WTC11 (cell line): ENCODE measurements around the gene RIOK1. TPM values are rescaled to one million over a fixed set of nuclear protein-coding genes. Genes with fewer than 3 reads are reported as not detected.
A peak's percentile ranks its signal among the peaks of the same experiment; 100 is the strongest.

ENCODE experiments used
- ATAC-seq: fragments of 200-7000 bp; cut with Tn5 transposase; 2 replicates; pipeline ENCODE4 v1.10.0; 2021; ENCODE audit warnings: mild to moderate bottlenecking, moderate library complexity
- CTCF ChIA-PET: fragments of 300-600 bp; sonication (Branson Sonifier 250); formaldehyde crosslinking; loops from one replicate; lab custom pipeline; 2021; ENCODE audit warnings: antibody characterized with exemption; lab: Charles Lee
- POLR2A ChIA-PET: fragments of 350-600 bp; sonication (Branson Sonifier 250); formaldehyde crosslinking; loops from one replicate; lab custom pipeline; 2021; ENCODE audit warnings: antibody characterized with exemption; lab: Charles Lee
- DNase-seq: peaks from one replicate; pipeline ENCODE4 v3.0.0; 2021; ENCODE audit warnings: low spot score
- H3K27ac Mint-ChIP-seq: 2 replicates; pipeline ENCODE4 v1.8.0; 2021; ENCODE audit warnings: mixed read lengths
- H3K27me3 Mint-ChIP-seq: 2 replicates; pipeline ENCODE4 v1.8.0; 2021; ENCODE audit warnings: low read depth, mild to moderate bottlenecking, moderate library complexity, mixed read lengths
- H3K36me3 Mint-ChIP-seq: 2 replicates; pipeline ENCODE4 v1.8.0; 2021; ENCODE audit warnings: mixed read lengths
- H3K4me1 Mint-ChIP-seq: 2 replicates; pipeline ENCODE4 v1.8.0; 2022; ENCODE audit warnings: mixed read lengths
- H3K4me3 Mint-ChIP-seq: 2 replicates; pipeline ENCODE4 v1.8.0; 2021; ENCODE audit warnings: mild to moderate bottlenecking, moderate library complexity, mixed read lengths
- H3K9me3 Mint-ChIP-seq: 2 replicates; pipeline ENCODE4 v1.8.0; 2021; ENCODE audit warnings: mixed read lengths
- FOXJ3 ChIP-seq: sonication (generic); formaldehyde crosslinking; IDR thresholded peaks from 2 replicates; pipeline ENCODE4 v1.9.0; 2021; ENCODE audit warnings: missing genetic modification reagents, mild to moderate bottlenecking, borderline replicate concordance
- FOXP1 ChIP-seq: sonication (generic); formaldehyde crosslinking; IDR thresholded peaks from 2 replicates; pipeline ENCODE4 v1.8.0; 2022; ENCODE audit warnings: missing genetic modification reagents, mild to moderate bottlenecking, moderate library complexity, borderline replicate concordance
- JUN ChIP-seq: sonication (generic); formaldehyde crosslinking; IDR thresholded peaks from 2 replicates; pipeline ENCODE4 v1.8.0; 2023; ENCODE audit warnings: mild to moderate bottlenecking, missing genetic modification reagents
- SMAD4 ChIP-seq: sonication (generic); formaldehyde crosslinking; IDR thresholded peaks from 2 replicates; pipeline ENCODE4 v1.8.0; 2022; ENCODE audit warnings: mild to moderate bottlenecking, missing genetic modification reagents
- ZBTB21 ChIP-seq: sonication (generic); formaldehyde crosslinking; IDR thresholded peaks from 2 replicates; pipeline ENCODE4 v1.8.1; 2023; ENCODE audit warnings: mild to moderate bottlenecking, missing genetic modification reagents, borderline replicate concordance
- total RNA-seq: library from RNA; stranded (reverse); gene quantifications from 3 replicates; pipeline ENCODE4 v1.2.3, GENCODE V29; 2021
- TF ChIP-seq, protein P1 (sequence below): sonication (generic); formaldehyde crosslinking; conservative IDR thresholded peaks from 2 replicates; pipeline ENCODE4 v1.8.1; 2023; ENCODE audit warnings: mild to moderate bottlenecking, low read depth, missing genetic modification reagents, moderate library complexity
- TF ChIP-seq, protein P2 (sequence below): fragments of 250-450 bp; sonication (Bioruptor Pico); IDR thresholded peaks from 2 replicates; pipeline ENCODE4 v1.9.0; 2021; ENCODE audit warnings: mild to moderate bottlenecking
- TF ChIP-seq, protein P3 (sequence below): sonication (generic); formaldehyde crosslinking; IDR thresholded peaks from 2 replicates; pipeline ENCODE4 v1.8.1; 2023; ENCODE audit warnings: mild to moderate bottlenecking, moderate library complexity, missing genetic modification reagents
- TF ChIP-seq, protein P4 (sequence below): fragments of 250-450 bp; sonication (Bioruptor Pico); conservative IDR thresholded peaks from 2 replicates; pipeline ENCODE4 v1.9.0; 2021; ENCODE audit warnings: mild to moderate bottlenecking
- TF ChIP-seq, protein P5 (sequence below): sonication (generic); formaldehyde crosslinking; IDR thresholded peaks from 2 replicates; pipeline ENCODE4 v1.8.1; 2022; ENCODE audit warnings: mild to moderate bottlenecking, moderate library complexity, missing genetic modification reagents
- TF ChIP-seq, protein P6 (sequence below): sonication (generic); formaldehyde crosslinking; conservative IDR thresholded peaks from 2 replicates; pipeline ENCODE4 v1.8.1; 2022; ENCODE audit warnings: mild to moderate bottlenecking, missing genetic modification reagents
- TF ChIP-seq, protein P7 (sequence below): sonication (generic); formaldehyde crosslinking; IDR thresholded peaks from 2 replicates; pipeline ENCODE4 v1.8.1; 2023; ENCODE audit warnings: mild to moderate bottlenecking, missing genetic modification reagents
- TF ChIP-seq, protein P8 (sequence below): sonication (generic); formaldehyde crosslinking; IDR thresholded peaks from 2 replicates; pipeline ENCODE4 v1.8.0; 2023; ENCODE audit warnings: mild to moderate bottlenecking, missing genetic modification reagents

The RIOK1 gene
- total RNA-seq, 1 experiment from 2014 or later, result 25.6 TPM

DNA sequence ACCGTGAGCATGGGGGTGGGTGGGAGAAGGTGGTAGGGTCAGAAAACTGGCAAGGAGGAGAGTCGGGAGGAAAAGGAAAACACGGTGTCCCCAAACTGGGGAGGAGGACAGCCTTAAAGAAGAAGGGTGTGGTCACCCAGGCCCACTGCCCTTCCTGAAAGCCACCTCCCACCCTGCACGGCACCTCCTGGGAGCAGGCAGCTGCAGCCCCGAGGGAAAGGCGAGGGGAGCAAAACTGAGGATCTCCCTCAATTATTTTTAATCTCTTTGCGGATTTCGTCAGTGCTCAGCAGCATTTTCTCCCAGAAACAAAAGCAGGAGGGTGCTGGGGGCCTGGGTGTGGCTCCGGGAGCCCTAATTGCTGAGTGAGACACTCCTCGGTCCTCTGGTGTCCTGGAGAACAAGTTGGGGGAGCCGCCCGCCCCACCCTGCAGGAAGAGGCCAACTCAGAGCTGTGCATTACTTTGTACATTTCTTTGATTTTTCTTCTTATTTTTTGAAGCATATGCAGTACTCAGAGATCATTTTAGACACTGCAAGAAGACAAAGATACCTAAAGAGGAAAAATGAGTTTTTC, 56.4 kb downstream of the RIOK1 start:
- peaks cover 12% of the 10 kb centered on the region for H3K9me3 Mint-ChIP-seq
- ChIA-PET POLR2A (no interaction called here), CTCF (no interaction called here)

DNA sequence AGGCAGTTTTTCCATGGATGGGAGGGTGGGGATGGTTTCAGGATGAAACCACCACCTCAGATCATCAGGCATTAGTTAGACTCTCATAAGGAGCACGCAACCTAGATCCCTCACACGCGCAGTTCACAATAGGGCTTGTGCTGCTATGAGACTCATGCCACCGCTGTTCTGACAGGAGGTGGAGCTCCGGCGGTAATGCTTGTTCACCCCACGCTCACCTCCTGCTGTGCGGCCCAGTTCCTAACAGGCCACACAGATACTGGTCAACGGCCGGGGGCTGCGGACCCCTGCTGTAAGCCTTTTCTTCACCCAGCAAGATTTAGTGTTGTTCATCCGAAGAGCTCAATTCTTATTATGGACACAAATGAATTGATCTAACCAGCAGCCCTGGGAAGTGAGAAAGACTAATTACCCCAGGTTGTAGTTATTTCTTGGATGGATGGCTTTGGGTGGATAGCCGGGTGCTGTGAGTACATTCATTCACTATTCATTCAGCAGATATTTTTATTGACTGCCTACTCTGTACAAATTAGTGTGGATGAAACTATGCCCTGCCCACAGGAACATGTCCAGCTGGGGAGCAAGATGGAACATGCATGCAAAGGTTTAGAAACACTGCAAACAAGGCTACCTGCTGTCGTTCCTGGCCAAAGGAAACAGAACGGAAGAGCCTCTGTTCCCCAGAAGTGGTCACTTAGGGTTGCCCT, 57.2 kb downstream of the RIOK1 start:
- DNase-seq (no peak), ATAC-seq (peak; percentile 26; the same call in 1 of the 2 replicates)
- POLR2A ChIA-PET, result no interaction called here
- Mint-ChIP-seq H3K9me3 (peaks cover 10% of the 10 kb centered on the region), H3K27me3 (no peaks in the 10 kb centered on the region; the same call in none of the 2 replicates), H3K36me3 (0 out of 2 replicates have a peak, but pooled peaks cover 3% of the 10 kb centered on the region), H3K4me1 (peaks cover 14% of the 10 kb centered on the region; the same call in 1 of the 2 replicates), H3K27ac (no peak overlapping the region), H3K4me3 (no peak overlapping the region)
- CTCF ChIA-PET, result interaction anchor here (0.6 kb wide), 1 partner anchor 28 kb away, joined by 3 read pairs; no protein-coding TSS in a partner anchor
- TF ChIP-seq SMAD4, result no peak
- TF ChIP-seq, protein P1, sequence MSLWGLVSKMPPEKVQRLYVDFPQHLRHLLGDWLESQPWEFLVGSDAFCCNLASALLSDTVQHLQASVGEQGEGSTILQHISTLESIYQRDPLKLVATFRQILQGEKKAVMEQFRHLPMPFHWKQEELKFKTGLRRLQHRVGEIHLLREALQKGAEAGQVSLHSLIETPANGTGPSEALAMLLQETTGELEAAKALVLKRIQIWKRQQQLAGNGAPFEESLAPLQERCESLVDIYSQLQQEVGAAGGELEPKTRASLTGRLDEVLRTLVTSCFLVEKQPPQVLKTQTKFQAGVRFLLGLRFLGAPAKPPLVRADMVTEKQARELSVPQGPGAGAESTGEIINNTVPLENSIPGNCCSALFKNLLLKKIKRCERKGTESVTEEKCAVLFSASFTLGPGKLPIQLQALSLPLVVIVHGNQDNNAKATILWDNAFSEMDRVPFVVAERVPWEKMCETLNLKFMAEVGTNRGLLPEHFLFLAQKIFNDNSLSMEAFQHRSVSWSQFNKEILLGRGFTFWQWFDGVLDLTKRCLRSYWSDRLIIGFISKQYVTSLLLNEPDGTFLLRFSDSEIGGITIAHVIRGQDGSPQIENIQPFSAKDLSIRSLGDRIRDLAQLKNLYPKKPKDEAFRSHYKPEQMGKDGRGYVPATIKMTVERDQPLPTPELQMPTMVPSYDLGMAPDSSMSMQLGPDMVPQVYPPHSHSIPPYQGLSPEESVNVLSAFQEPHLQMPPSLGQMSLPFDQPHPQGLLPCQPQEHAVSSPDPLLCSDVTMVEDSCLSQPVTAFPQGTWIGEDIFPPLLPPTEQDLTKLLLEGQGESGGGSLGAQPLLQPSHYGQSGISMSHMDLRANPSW (CRISPR knock-in tag), result no peak
- TF ChIP-seq FOXP1 (CRISPR knock-in tag), result no peak
- TF ChIP-seq ZBTB21 (CRISPR knock-in tag), result no peak
- TF ChIP-seq, protein P2, sequence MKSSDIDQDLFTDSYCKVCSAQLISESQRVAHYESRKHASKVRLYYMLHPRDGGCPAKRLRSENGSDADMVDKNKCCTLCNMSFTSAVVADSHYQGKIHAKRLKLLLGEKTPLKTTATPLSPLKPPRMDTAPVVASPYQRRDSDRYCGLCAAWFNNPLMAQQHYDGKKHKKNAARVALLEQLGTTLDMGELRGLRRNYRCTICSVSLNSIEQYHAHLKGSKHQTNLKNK, result no peak
- TF ChIP-seq, protein P3, sequence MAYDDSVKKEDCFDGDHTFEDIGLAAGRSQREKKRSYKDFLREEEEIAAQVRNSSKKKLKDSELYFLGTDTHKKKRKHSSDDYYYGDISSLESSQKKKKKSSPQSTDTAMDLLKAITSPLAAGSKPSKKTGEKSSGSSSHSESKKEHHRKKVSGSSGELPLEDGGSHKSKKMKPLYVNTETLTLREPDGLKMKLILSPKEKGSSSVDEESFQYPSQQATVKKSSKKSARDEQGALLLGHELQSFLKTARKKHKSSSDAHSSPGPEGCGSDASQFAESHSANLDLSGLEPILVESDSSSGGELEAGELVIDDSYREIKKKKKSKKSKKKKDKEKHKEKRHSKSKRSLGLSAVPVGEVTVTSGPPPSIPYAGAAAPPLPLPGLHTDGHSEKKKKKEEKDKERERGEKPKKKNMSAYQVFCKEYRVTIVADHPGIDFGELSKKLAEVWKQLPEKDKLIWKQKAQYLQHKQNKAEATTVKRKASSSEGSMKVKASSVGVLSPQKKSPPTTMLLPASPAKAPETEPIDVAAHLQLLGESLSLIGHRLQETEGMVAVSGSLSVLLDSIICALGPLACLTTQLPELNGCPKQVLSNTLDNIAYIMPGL (CRISPR knock-in tag), result no peak
- TF ChIP-seq, protein P4, sequence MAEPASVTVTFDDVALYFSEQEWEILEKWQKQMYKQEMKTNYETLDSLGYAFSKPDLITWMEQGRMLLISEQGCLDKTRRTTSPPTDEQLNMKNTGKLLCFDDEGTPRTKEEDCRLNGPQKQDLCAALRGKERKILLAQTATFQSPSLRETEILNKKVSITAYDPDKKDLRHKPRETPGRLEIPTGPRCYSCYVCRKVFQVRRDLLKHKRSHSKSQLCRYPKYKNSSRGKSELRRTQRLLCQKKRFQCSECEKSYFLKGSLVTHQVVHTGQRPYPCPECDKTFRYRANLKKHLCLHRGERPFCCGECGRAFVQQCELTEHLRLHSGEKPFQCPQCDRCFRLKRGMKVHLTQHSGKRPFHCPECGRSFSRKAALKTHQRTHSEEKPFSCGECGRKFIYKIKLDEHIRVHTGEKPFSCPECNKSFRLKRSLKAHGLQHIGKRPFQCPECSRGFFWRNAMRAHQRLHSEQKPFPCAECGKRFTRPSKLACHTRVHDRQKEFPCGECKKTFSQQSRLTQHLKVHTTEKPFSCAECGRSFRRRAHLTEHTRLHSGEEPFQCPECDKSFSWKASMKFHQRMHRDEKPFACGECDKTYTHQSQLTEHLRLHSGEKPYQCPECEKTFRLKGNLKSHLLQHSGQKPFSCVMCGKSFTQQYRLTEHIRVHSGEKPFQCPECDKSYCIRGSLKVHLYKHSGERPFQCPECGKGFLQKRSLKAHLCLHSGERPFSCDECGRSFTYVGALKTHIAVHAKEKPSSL, result no peak
- TF ChIP-seq, protein P5, sequence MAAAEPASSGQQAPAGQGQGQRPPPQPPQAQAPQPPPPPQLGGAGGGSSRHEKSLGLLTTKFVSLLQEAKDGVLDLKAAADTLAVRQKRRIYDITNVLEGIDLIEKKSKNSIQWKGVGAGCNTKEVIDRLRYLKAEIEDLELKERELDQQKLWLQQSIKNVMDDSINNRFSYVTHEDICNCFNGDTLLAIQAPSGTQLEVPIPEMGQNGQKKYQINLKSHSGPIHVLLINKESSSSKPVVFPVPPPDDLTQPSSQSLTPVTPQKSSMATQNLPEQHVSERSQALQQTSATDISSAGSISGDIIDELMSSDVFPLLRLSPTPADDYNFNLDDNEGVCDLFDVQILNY (CRISPR knock-in tag), result no peak

More for the DNA sequence above, 56.4 kb downstream of the RIOK1 start:
- H3K36me3 Mint-ChIP-seq, result 0 out of 2 replicates have a peak, but pooled peaks cover 3% of the 10 kb centered on the region
- TF ChIP-seq, protein P6, sequence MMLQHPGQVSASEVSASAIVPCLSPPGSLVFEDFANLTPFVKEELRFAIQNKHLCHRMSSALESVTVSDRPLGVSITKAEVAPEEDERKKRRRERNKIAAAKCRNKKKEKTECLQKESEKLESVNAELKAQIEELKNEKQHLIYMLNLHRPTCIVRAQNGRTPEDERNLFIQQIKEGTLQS (CRISPR knock-in tag), result no peak
- TF ChIP-seq FOXJ3 (CRISPR knock-in tag) (no peak), JUN (CRISPR knock-in tag) (no peak)
- TF ChIP-seq, protein P2, result no peak
- TF ChIP-seq, protein P7, sequence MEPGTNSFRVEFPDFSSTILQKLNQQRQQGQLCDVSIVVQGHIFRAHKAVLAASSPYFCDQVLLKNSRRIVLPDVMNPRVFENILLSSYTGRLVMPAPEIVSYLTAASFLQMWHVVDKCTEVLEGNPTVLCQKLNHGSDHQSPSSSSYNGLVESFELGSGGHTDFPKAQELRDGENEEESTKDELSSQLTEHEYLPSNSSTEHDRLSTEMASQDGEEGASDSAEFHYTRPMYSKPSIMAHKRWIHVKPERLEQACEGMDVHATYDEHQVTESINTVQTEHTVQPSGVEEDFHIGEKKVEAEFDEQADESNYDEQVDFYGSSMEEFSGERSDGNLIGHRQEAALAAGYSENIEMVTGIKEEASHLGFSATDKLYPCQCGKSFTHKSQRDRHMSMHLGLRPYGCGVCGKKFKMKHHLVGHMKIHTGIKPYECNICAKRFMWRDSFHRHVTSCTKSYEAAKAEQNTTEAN (CRISPR knock-in tag), result no peak
- TF ChIP-seq, protein P8, sequence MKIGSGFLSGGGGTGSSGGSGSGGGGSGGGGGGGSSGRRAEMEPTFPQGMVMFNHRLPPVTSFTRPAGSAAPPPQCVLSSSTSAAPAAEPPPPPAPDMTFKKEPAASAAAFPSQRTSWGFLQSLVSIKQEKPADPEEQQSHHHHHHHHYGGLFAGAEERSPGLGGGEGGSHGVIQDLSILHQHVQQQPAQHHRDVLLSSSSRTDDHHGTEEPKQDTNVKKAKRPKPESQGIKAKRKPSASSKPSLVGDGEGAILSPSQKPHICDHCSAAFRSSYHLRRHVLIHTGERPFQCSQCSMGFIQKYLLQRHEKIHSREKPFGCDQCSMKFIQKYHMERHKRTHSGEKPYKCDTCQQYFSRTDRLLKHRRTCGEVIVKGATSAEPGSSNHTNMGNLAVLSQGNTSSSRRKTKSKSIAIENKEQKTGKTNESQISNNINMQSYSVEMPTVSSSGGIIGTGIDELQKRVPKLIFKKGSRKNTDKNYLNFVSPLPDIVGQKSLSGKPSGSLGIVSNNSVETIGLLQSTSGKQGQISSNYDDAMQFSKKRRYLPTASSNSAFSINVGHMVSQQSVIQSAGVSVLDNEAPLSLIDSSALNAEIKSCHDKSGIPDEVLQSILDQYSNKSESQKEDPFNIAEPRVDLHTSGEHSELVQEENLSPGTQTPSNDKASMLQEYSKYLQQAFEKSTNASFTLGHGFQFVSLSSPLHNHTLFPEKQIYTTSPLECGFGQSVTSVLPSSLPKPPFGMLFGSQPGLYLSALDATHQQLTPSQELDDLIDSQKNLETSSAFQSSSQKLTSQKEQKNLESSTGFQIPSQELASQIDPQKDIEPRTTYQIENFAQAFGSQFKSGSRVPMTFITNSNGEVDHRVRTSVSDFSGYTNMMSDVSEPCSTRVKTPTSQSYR (CRISPR knock-in tag), result no peak
- no peak overlapping the region for H3K27ac Mint-ChIP-seq
- no peak overlapping the region for H3K4me3 Mint-ChIP-seq
- H3K4me1 Mint-ChIP-seq, result peaks cover 14% of the 10 kb centered on the region; the same call in 1 of the 2 replicates
- H3K27me3 Mint-ChIP-seq, result no peaks in the 10 kb centered on the region; the same call in none of the 2 replicates
- no peak for ATAC-seq
- no peak for DNase-seq
